ENCODE results near the gene LILRA6. TPM values are rescaled to one million over a fixed set of nuclear protein-coding genes. Genes with fewer than 3 reads are reported as not detected.
"Not testable (repeated sequence)": the region's sequence is repeated elsewhere in the genome, so short reads cannot be mapped to it uniquely, and the experiment has no call there.

The LILRA6 gene
- total RNA-seq, 2 experiments from 2014 or later: not detected

DNA sequence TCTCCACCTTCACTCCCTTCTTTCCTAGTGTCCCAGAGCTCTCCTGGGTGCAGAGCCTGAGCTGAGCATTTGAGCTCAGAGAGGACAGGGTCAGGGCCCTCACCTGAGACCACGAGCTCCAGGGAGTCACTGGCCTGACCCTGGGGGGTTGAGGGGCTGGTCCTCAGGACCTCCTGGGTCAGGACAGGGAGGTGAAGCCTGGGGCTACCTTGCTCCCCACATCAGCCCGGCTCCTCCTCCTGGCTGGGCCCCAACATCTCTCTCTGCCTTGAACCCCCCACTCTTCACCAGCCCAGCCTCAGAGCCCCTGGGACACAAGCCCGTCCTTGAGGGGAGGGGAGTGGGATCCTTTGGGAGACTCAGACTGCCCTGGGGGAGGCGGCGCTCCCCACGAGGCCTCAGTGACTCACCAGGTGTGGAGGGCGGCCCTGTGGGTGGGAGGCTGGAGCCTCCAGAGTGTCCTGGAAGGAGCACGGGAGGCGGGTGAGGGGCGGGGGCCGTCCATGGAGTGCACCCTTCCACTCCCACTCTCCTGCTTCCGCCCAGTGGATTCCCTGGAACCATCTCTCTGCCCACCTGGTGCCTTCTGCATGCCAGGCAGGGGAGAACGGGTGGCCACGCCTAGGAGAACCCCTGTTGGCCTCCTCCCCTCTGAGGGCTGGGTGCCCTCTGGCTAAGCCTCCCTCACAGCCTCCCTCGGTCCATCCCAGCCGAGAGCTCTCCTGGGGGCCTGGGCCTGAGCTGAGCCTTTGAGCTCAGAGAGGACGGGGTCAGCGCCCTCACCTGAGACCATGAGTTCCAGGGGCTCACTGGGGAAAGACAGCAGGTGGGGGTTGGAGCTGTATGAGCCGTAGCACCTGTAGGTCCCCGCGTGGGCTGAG lies 2.9 kb downstream of the LILRA6 start:
- DNase-seq; H3K36me3 Mint-ChIP-seq (ENCODE audit: low read depth); CTCF ChIA-PET; H3K4me3 Mint-ChIP-seq; ATAC-seq; H3K9me3 Mint-ChIP-seq; H3K27me3 Mint-ChIP-seq; POLR2A ChIA-PET; H3K4me1 Mint-ChIP-seq (ENCODE audit: low read depth); H3K27ac Mint-ChIP-seq; intact Hi-C loops (cut with micrococcal nuclease): not testable (repeated sequence)

DNA sequence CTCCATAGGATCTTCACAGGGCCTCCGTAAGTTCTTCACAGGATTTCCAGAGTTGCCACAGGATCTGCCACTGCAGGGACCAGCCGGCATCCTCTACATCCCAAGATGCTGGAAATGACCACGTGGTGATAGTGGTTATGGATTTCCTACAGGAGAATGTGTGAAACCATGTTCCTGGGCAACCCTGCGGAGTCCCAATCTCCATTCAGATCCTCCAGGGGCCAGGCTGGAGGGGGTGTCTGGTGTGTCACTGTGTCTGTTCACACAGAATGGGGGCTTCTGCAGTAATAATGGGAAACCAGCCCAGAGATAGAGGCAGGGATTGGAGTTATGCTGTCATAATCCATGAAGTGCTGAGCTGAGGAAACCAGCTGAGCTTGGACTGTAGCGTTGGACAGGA lies 8.6 kb downstream of the LILRA6 start:
- peaks cover 24% of the 10 kb centered on the region for H3K27me3 Mint-ChIP-seq
- ChIA-PET CTCF (no interaction called here), POLR2A (interaction anchor here (0.8 to 0.9 kb wide), 2 partner anchors 27 to 69 kb away, joined by 3 read pairs; no protein-coding TSS in a partner anchor)
- H3K4me3 Mint-ChIP-seq: no peak overlapping the region
- H3K9me3 Mint-ChIP-seq: no peaks in the 10 kb centered on the region
- DNase-seq (no peak), ATAC-seq (no peak)
- intact Hi-C loops (cut with micrococcal nuclease): no loop called here
- peaks cover 3% of the 10 kb centered on the region for H3K4me1 Mint-ChIP-seq (ENCODE audit: low read depth)
- no peaks in the 10 kb centered on the region for H3K36me3 Mint-ChIP-seq (ENCODE audit: low read depth)
- TF ChIP-seq, protein P1, sequence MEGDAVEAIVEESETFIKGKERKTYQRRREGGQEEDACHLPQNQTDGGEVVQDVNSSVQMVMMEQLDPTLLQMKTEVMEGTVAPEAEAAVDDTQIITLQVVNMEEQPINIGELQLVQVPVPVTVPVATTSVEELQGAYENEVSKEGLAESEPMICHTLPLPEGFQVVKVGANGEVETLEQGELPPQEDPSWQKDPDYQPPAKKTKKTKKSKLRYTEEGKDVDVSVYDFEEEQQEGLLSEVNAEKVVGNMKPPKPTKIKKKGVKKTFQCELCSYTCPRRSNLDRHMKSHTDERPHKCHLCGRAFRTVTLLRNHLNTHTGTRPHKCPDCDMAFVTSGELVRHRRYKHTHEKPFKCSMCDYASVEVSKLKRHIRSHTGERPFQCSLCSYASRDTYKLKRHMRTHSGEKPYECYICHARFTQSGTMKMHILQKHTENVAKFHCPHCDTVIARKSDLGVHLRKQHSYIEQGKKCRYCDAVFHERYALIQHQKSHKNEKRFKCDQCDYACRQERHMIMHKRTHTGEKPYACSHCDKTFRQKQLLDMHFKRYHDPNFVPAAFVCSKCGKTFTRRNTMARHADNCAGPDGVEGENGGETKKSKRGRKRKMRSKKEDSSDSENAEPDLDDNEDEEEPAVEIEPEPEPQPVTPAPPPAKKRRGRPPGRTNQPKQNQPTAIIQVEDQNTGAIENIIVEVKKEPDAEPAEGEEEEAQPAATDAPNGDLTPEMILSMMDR (IDR thresholded peaks at IDR 0.05): no peak
- H3K27ac Mint-ChIP-seq: no peak overlapping the region

DNA sequence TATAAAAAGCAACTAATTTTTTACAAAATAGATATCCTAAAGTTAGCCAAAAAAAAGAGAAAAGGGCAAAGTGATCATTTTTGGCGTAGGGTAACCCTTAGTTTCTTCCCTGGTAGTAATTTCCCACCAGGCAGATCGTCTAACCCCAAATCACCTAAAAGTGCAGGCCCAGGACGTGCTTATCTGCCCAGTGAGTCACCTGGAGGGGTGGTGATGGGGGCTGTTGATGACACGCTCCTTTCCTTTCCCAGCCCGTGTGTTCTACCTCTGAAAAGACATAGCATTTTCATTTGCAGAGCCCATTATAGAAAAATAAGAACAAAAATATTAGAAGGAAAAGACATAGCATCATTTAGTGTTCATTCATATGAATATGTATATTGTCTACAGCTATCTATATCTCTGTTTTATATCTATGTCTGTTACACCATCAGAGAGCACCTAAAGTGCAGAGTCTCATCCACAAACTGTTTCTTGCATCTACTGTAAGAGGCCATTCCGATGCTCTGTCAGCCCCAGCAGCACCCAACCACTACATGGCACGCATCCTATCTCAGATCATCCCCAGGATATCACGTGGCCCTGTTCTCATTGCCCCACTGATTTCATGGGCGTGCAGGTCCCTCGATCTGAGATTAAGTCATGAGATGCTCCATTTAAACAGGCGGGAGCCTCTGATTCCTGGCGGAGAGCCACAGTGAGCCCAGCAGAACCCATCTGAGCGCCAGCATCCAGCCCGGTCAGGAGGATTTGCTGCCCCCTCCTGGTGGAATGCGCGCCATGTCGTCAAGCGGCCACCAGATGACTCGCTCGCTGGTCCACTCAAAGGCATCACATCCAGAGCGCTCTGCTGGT lies 11.3 kb downstream of the LILRA6 start:
- intact Hi-C loops (cut with micrococcal nuclease): loop anchor here (1.0 kb wide), 1 partner anchor 63 kb away; no protein-coding TSS in a partner anchor
- Mint-ChIP-seq H3K4me3 (no peak overlapping the region), H3K27me3 (peaks cover 24% of the 10 kb centered on the region), H3K9me3 (no peaks in the 10 kb centered on the region), H3K36me3 (ENCODE audit: low read depth) (no peaks in the 10 kb centered on the region), H3K27ac (no peak overlapping the region), H3K4me1 (ENCODE audit: low read depth) (peaks cover 3% of the 10 kb centered on the region)
- CTCF ChIA-PET: interaction anchor here (0.6 to 1.3 kb wide), 3 partner anchors 23 to 159 kb away, joined by 3 to 5 read pairs (median 3); partner anchors contain the start of gene MBOAT7
- ATAC-seq (peak; percentile 99), DNase-seq (peak; percentile 91)
- TF ChIP-seq, protein P1 (IDR thresholded peaks at IDR 0.05): peak; percentile 96
- POLR2A ChIA-PET: interaction anchor here (0.6 kb wide), 1 partner anchor 31 kb away, joined by 3 read pairs; the partner anchor contains the start of gene RPS9

DNA sequence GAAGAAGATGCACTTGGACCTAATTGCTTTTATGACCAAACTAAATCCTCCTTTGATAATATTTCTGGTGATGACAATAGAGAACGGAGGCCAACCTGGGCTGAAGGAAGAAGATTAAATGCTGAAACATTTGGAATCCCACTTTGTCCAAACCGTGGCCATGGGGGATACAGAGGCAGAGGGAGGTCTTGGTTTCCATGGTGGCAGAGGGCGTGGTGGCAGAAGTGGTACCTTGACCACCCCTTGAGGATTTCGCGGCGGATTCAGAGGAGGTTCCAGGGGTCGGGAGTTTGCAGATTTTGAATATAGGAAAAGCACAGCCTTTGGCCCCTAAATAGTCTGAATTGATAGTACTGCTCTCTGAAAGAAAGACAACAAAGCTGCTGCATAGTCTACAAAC lies 12.6 kb downstream of the LILRA6 start:
- Mint-ChIP-seq H3K27me3 (peaks cover 24% of the 10 kb centered on the region), H3K36me3 (ENCODE audit: low read depth) (no peaks in the 10 kb centered on the region), H3K4me1 (ENCODE audit: low read depth) (peaks cover 3% of the 10 kb centered on the region), H3K9me3 (no peaks in the 10 kb centered on the region), H3K4me3 (no peak overlapping the region), H3K27ac (no peak overlapping the region)
- DNase-seq (no peak), ATAC-seq (no peak)
- TF ChIP-seq, protein P1 (IDR thresholded peaks at IDR 0.05): no peak
- ChIA-PET POLR2A (no interaction called here), CTCF (interaction anchor here (1.2 kb wide), 1 partner anchor 19 kb away, joined by 3 read pairs; no protein-coding TSS in a partner anchor)
- intact Hi-C loops (cut with micrococcal nuclease): no loop called here

DNA sequence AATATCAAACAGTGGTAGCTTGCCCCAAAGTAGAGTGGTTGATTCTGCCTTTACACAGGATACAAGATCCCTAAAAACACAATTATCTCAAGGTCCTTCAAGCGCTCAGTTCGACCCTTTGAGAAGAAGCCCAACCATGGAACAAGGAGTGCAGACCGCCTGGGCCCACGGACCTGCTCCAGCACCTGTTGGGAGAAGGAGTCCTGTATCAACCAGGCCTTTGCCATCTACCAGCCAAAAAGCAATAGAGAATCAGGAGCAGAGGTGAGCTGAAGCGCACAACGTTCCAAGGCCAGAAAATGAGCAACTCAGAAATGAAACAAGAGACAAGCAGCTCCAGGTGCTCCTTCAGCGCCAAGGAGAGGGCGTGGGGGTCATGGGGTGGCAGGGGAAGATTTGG lies 13.4 kb downstream of the LILRA6 start:
- no peak overlapping the region for H3K27ac Mint-ChIP-seq
- H3K27me3 Mint-ChIP-seq: peaks cover 19% of the 10 kb centered on the region
- H3K4me1 Mint-ChIP-seq (ENCODE audit: low read depth): peaks cover 3% of the 10 kb centered on the region
- no peaks in the 10 kb centered on the region for H3K9me3 Mint-ChIP-seq
- CTCF ChIA-PET: interaction anchor here (1.2 kb wide), 1 partner anchor 18 kb away, joined by 3 read pairs; no protein-coding TSS in a partner anchor
- H3K4me3 Mint-ChIP-seq: no peak overlapping the region
- TF ChIP-seq, protein P1 (IDR thresholded peaks at IDR 0.05): no peak
- H3K36me3 Mint-ChIP-seq (ENCODE audit: low read depth): no peaks in the 10 kb centered on the region
- DNase-seq (no peak), ATAC-seq (no peak)
- POLR2A ChIA-PET: no interaction called here
- intact Hi-C loops (cut with micrococcal nuclease): no loop called here

DNA sequence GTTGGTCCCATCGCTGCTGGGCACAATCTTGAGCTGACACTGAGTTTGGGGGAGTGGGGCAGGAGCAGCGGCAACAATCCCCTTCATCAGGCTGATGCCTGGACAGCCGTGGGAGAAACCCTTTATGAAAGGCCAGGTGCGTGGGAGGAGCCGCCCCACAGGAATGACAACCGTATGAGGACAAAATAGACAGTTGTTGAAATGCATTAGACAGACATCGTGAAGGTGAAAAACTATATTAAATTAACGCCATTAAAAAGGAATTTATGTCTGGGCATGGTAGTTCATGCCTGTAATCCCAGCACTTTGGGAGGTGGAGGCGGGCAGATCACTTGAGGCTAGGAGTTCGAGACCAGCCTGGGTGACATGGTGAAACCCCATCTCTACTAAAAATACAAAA lies 18.0 kb downstream of the LILRA6 start:
- H3K9me3 Mint-ChIP-seq; ATAC-seq; H3K27me3 Mint-ChIP-seq; H3K27ac Mint-ChIP-seq; DNase-seq; intact Hi-C loops (cut with micrococcal nuclease); H3K4me3 Mint-ChIP-seq; H3K4me1 Mint-ChIP-seq (ENCODE audit: low read depth); CTCF ChIA-PET; H3K36me3 Mint-ChIP-seq (ENCODE audit: low read depth): not testable (repeated sequence)
- POLR2A ChIA-PET: interaction anchor here (1.5 kb wide), 1 partner anchor 24 kb away, joined by 4 read pairs; the partner anchor contains the start of gene RPS9

DNA sequence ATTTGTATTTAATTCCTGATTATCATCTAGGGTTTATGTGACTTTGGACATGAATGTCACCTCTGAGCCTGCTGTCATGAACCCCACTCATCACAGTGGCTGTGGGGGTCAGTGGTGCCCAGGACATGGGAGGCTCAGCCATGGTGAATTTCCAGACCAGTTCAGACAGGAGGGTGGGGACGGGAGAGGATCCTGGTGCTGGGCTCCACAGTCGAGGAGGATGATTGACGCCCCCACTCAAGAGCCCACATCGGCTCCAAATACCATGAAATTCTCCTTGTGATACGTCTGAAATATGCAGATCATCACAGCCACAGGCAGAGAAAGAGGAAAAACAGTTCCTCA lies 18.7 kb downstream of the LILRA6 start:
- ATAC-seq; POLR2A ChIA-PET; intact Hi-C loops (cut with micrococcal nuclease); H3K4me1 Mint-ChIP-seq (ENCODE audit: low read depth); DNase-seq; H3K36me3 Mint-ChIP-seq (ENCODE audit: low read depth); H3K27me3 Mint-ChIP-seq; H3K27ac Mint-ChIP-seq; H3K4me3 Mint-ChIP-seq; CTCF ChIA-PET; H3K9me3 Mint-ChIP-seq: not testable (repeated sequence)

Data from activated CD8-positive, alpha-beta T cell treated with anti-CD3 and anti-CD28 coated beads for 36 hours (primary cell).